Keratinocyte (primary cell): ENCODE results near the gene HOXA10. TPM values are rescaled to one million over a fixed set of nuclear protein-coding genes. Genes with fewer than 3 reads are reported as not detected.

Experiments used
- DNase-seq: peaks from one replicate; pipeline ENCODE4 v3.0.0-alpha.2; 2011; ENCODE audit warnings: low read depth, missing footprints, low spot score
- FAIRE-seq: peaks from 2 replicates; lab custom pipeline; 2011; peaks lifted over from hg19 to GRCh38; lab: Jason Lieb, UNC
- H2AFZ ChIP-seq: 2 replicates; pipeline ENCODE4 v1.6.0; 2012; ENCODE audit warnings: low read length, control low read depth, inconsistent platforms; ENCODE audit not compliant: control insufficient read depth
- H3K27ac ChIP-seq: 2 replicates; pipeline ENCODE4 v1.5.1; 2011; ENCODE audit warnings: low read length; ENCODE audit not compliant: control insufficient read depth, insufficient read depth
- H3K27me3 ChIP-seq: 3 replicates; pipeline ENCODE4 v1.6.0; 2011; ENCODE audit warnings: low read length; ENCODE audit not compliant: control insufficient read depth, insufficient read depth; ENCODE audit errors: extremely low read depth
- H3K36me3 ChIP-seq, 2 experiments: 2 replicates in 1 of 2; 3 replicates in 1 of 2; pipeline ENCODE4 v1.5.1; 2011; ENCODE audit warnings: low read length in 2 of 2, mild to moderate bottlenecking in 1 of 2; ENCODE audit not compliant: control insufficient read depth in 2 of 2, insufficient read depth in 2 of 2; ENCODE audit errors: extremely low read depth in 1 of 2
- H3K4me1 ChIP-seq: 3 replicates; pipeline ENCODE4 v1.5.1; 2011; ENCODE audit warnings: low read length; ENCODE audit not compliant: control insufficient read depth, insufficient read depth; ENCODE audit errors: extremely low read depth
- H3K4me2 ChIP-seq: 3 replicates; pipeline ENCODE4 v1.6.0; 2011; ENCODE audit warnings: low read depth, low read length; ENCODE audit not compliant: control insufficient read depth, insufficient read depth; ENCODE audit errors: extremely low read depth
- H3K4me3 ChIP-seq, 3 experiments: fragments of 200-600 bp in 1 of 3; sonication (generic) in 1 of 3; 2 replicates in 2 of 3; 3 replicates in 1 of 3; pipeline ENCODE4 v1.5.1; 2011 to 2016; ENCODE audit warnings: low read length in 3 of 3, mild to moderate bottlenecking in 3 of 3, control low read depth in 2 of 3, inconsistent platforms in 1 of 3, low read depth in 1 of 3, mixed read lengths in 1 of 3, mixed run types in 1 of 3, moderate library complexity in 1 of 3; ENCODE audit not compliant: control insufficient read depth in 2 of 3, insufficient read depth in 2 of 3; ENCODE audit errors: extremely low read depth in 1 of 3
- H3K79me2 ChIP-seq: 2 replicates; pipeline ENCODE4 v1.6.0; 2012; ENCODE audit warnings: low read length; ENCODE audit not compliant: control insufficient read depth, insufficient read depth
- H3K9ac ChIP-seq: 3 replicates; pipeline ENCODE4 v1.6.0; 2011; ENCODE audit warnings: low read length; ENCODE audit not compliant: control insufficient read depth, insufficient read depth; ENCODE audit errors: extremely low read depth
- H3K9me1 ChIP-seq: 3 replicates; pipeline ENCODE4 v1.6.0; 2011; ENCODE audit warnings: low read length; ENCODE audit not compliant: control insufficient read depth, insufficient read depth; ENCODE audit errors: extremely low read depth
- H3K9me3 ChIP-seq: 2 replicates; pipeline ENCODE4 v1.5.1; 2012; ENCODE audit warnings: low read depth, low read length; ENCODE audit not compliant: control insufficient read depth
- H4K20me1 ChIP-seq: 3 replicates; pipeline ENCODE4 v1.6.0; 2011; ENCODE audit warnings: low read length; ENCODE audit not compliant: control insufficient read depth, insufficient read depth; ENCODE audit errors: extremely low read depth
- EZH2 ChIP-seq: IDR thresholded peaks from one replicate; pipeline ENCODE4 v1.6.1; 2012; ENCODE audit warnings: inconsistent platforms, mild to moderate bottlenecking, low read length, moderate library complexity
- dilution Hi-C: fragments of 300-500 bp; cut with MboI; formaldehyde crosslinking; loops from one replicate; pipeline ENCODE4 v1.7.0; 2020; ENCODE audit warnings: low sequenced_read_pairs; ENCODE audit not compliant: extremely low pct_ligation_motif_present
- polyA plus RNA-seq, 5 experiments: library from polyadenylated mRNA; depleted of rRNA in 3 of 5; stranded (reverse) in 3 of 5; stranded (forward) in 1 of 5; unstranded in 1 of 5; fragments of >200 nt; gene quantifications; 1 replicate in 1 of 5; 2 replicates in 3 of 5; 3 replicates in 1 of 5; pipeline versions ENCODE4 v1.2.1 to v1.2.3, GENCODE V29; 2011 to 2012; ENCODE audit warnings: missing spikeins in 2 of 5, low read depth in 1 of 5, low replicate concordance in 1 of 5
- TF ChIP-seq, protein P1 (sequence below), 3 experiments: IDR thresholded peaks in 1 of 3; conservative IDR thresholded peaks in 1 of 3; optimal IDR thresholded peaks in 1 of 3; 2 replicates in 2 of 3; 3 replicates in 1 of 3; pipeline versions ENCODE3 to v1.5.1; 2011; ENCODE audit warnings: low read length in 3 of 3, mild to moderate bottlenecking in 3 of 3, moderate library complexity in 2 of 3, control low read depth in 1 of 3, inconsistent platforms in 1 of 3; ENCODE audit not compliant: insufficient read depth in 2 of 3; ENCODE audit errors: extremely low read depth in 1 of 3

The HOXA10 gene
- polyA plus RNA-seq, 1 donor (not counting 4 experiments of a cell fraction or from before 2014, with no cell fraction given) = 2.4 TPM

DNA sequence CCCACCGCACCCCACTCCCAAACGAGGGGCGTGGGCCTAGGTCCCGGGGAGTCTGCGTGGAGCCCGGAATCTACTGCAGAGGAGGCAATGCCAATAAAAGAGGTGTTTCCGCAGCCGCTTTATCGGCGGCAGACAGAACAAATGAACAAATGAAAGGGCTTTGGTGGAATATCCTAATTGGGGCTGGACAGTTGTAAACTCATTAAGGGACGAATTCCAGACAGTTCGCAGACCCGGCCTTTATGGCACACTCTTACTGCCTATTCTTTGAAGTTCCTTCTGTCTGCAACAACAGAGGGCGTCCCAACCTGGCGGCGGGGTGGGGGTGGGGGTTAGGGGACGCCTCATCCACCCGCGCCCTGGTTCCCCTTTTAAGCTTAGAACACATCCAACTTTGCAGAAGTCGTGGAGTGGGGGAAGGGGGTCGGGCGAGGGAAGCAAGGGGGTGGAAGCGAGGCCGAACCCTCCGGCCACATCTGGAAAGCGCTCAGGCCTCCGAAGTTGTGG is 12.9 kb downstream of the HOXA10 start:
- DNase-seq (no peak), FAIRE-seq (no peak)
- Histone ChIP-seq H4K20me1 (no peaks in the 10 kb centered on the region), H2AFZ (peak overlapping the region; percentile 67), H3K9me1 (no peaks in the 10 kb centered on the region), H3K4me1 (peaks cover 42% of the 10 kb centered on the region), H3K79me2 (peaks cover 56% of the 10 kb centered on the region), H3K27me3 (no peaks in the 10 kb centered on the region), H3K9ac (peak overlapping the region; percentile 90), H3K9me3 (no peaks in the 10 kb centered on the region), H3K27ac (peak overlapping the region; percentile 87), H3K4me3 (peak overlapping the region; percentile 78 to 94 (median 80)), H3K4me2 (peak overlapping the region; percentile 98), H3K36me3 (peaks cover 4 to 10% of the 10 kb centered on the region in 2 experiments)
- dilution Hi-C loops = no loop called here
- no peak for TF ChIP-seq EZH2
- TF ChIP-seq, protein P1, sequence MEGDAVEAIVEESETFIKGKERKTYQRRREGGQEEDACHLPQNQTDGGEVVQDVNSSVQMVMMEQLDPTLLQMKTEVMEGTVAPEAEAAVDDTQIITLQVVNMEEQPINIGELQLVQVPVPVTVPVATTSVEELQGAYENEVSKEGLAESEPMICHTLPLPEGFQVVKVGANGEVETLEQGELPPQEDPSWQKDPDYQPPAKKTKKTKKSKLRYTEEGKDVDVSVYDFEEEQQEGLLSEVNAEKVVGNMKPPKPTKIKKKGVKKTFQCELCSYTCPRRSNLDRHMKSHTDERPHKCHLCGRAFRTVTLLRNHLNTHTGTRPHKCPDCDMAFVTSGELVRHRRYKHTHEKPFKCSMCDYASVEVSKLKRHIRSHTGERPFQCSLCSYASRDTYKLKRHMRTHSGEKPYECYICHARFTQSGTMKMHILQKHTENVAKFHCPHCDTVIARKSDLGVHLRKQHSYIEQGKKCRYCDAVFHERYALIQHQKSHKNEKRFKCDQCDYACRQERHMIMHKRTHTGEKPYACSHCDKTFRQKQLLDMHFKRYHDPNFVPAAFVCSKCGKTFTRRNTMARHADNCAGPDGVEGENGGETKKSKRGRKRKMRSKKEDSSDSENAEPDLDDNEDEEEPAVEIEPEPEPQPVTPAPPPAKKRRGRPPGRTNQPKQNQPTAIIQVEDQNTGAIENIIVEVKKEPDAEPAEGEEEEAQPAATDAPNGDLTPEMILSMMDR (optimal IDR thresholded peaks at IDR 0.05 in 1 of 3, IDR thresholded peaks at IDR 0.05 in 1 of 3, conservative IDR thresholded peaks at IDR 0.05 in 1 of 3; ENCODE audit: extremely low read depth in 1 of 3, insufficient read depth in 2 of 3, low read length in 3 of 3) = peak in 1 of 3 experiments; percentile 3

- H3K9me1 ChIP-seq = no peaks in the 10 kb centered on the region
- H3K4me2 ChIP-seq = peak overlapping the region; percentile 98
- H3K36me3 ChIP-seq = peaks cover 4 to 10% of the 10 kb centered on the region in 2 experiments
- TF ChIP-seq, protein P1 (optimal IDR thresholded peaks at IDR 0.05 in 1 of 3, IDR thresholded peaks at IDR 0.05 in 1 of 3, conservative IDR thresholded peaks at IDR 0.05 in 1 of 3; ENCODE audit: extremely low read depth in 1 of 3, insufficient read depth in 2 of 3, low read length in 3 of 3) = peak in 2 of 3 experiments; percentile 79 to 99
- TF ChIP-seq EZH2 = no peak
- H3K9ac ChIP-seq = peak overlapping the region; percentile 90
- H3K4me1 ChIP-seq = peaks cover 42% of the 10 kb centered on the region
- H3K9me3 ChIP-seq = no peaks in the 10 kb centered on the region
- H3K79me2 ChIP-seq = peaks cover 53% of the 10 kb centered on the region
- DNase-seq (no peak), FAIRE-seq (peak; percentile 69)
- H3K27me3 ChIP-seq = no peaks in the 10 kb centered on the region
- no peaks in the 10 kb centered on the region for H4K20me1 ChIP-seq
- H3K4me3 ChIP-seq = peak overlapping the region; percentile 78 to 94 (median 80)
- H2AFZ ChIP-seq = peak overlapping the region; percentile 87
- peak overlapping the region; percentile 87 for H3K27ac ChIP-seq
- dilution Hi-C loops = no loop called here
Observed at GRCh38 chr7:27160546-27161213, 13.4 kb downstream of the HOXA10 start.
